ENCODE measurements around the gene TSPAN5.

GRCh38 chr4:98631506-98631905, 26.9 kb downstream of the TSPAN5 start:
- TF ChIP-seq, protein P1, sequence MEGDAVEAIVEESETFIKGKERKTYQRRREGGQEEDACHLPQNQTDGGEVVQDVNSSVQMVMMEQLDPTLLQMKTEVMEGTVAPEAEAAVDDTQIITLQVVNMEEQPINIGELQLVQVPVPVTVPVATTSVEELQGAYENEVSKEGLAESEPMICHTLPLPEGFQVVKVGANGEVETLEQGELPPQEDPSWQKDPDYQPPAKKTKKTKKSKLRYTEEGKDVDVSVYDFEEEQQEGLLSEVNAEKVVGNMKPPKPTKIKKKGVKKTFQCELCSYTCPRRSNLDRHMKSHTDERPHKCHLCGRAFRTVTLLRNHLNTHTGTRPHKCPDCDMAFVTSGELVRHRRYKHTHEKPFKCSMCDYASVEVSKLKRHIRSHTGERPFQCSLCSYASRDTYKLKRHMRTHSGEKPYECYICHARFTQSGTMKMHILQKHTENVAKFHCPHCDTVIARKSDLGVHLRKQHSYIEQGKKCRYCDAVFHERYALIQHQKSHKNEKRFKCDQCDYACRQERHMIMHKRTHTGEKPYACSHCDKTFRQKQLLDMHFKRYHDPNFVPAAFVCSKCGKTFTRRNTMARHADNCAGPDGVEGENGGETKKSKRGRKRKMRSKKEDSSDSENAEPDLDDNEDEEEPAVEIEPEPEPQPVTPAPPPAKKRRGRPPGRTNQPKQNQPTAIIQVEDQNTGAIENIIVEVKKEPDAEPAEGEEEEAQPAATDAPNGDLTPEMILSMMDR (IDR thresholded peaks at IDR 0.05; ENCODE audit: poor library complexity, severe bottlenecking): no peak
- no peak for TF ChIP-seq TAF1 (IDR thresholded peaks at IDR 0.05; ENCODE audit: low read depth)
- TF ChIP-seq POLR2AphosphoS5 (IDR thresholded peaks at IDR 0.05): no peak
- TF ChIP-seq REST (IDR thresholded peaks at IDR 0.05; ENCODE audit: borderline replicate concordance): no peak
- TF ChIP-seq MXI1 (conservative IDR thresholded peaks at IDR 0.05; ENCODE audit: poor library complexity, severe bottlenecking): no peak

Measured in neural cell (in vitro differentiated cells).